HUES64 (cell line): ENCODE results near the gene TARBP2.

ENCODE experiments used
- H3K27ac ChIP-seq: 2 replicates; pipeline ENCODE4 v1.7.0; 2013; ENCODE audit warnings: low read depth, low read length, inconsistent platforms
- H3K27me3 ChIP-seq: 2 replicates; pipeline ENCODE4 v1.6.1; 2013; ENCODE audit warnings: mild to moderate bottlenecking, low read length; ENCODE audit not compliant: insufficient read depth
- H3K36me3 ChIP-seq: 2 replicates; pipeline ENCODE4 v1.6.1; 2013; ENCODE audit warnings: mild to moderate bottlenecking, low read length; ENCODE audit not compliant: insufficient read depth
- H3K4me1 ChIP-seq: 2 replicates; pipeline ENCODE4 v1.6.1; 2013; ENCODE audit warnings: mild to moderate bottlenecking, low read length, moderate library complexity; ENCODE audit not compliant: insufficient read depth
- H3K4me3 ChIP-seq: 2 replicates; pipeline ENCODE4 v1.5.1; 2013; ENCODE audit warnings: mild to moderate bottlenecking, low read length, moderate library complexity
- H3K9ac ChIP-seq: 2 replicates; pipeline ENCODE4 v1.6.1; 2013; ENCODE audit warnings: mild to moderate bottlenecking, low read depth, low read length
- H3K9me3 ChIP-seq: 2 replicates; pipeline ENCODE4 v1.6.1; 2013; ENCODE audit warnings: low read depth, low read length; ENCODE audit not compliant: insufficient read depth
- whole genome bisulfite sequencing: fragments of 150-250, 120-280 bp; methylation state at CpG from one replicate; pipeline ENCODE4 v1.1.7; 2013; ENCODE audit warnings: missing lambda C conversion rate; 5-methylcytosine and 5-hydroxymethylcytosine counted together

The TARBP2 gene

DNA sequence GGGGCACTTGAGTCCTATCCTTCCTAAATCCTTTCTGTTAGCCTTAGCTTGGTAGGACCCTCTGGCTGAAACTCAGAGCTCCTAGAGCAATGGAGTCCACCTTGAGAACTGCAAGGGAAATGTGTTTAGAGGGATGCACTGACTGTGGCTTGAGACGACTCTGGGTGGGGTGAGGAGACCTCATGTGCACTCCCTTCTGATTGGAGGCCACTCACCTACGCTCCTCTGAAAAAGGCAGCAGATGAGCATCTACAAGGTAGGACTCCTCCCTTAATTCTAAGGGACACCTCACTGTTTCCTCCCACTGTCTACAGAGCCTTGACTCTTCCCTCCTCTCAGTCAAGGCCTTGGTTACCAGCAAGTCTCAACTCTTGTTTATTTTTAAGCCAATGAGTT is 2.9 kb upstream of the TARBP2 start:
- WGBS, result 64% methylated on average over 2 of the region's 2 CpGs
- H3K27ac ChIP-seq, result peak overlapping the region; percentile 53; the same call in 1 of the 2 replicates
- 0 out of 2 replicates have a peak, but pooled peaks cover under 1% of the 10 kb centered on the region for H3K36me3 ChIP-seq
- no peaks in the 10 kb centered on the region for H3K9me3 ChIP-seq
- no peak overlapping the region for H3K9ac ChIP-seq
- no peaks in the 10 kb centered on the region for H3K27me3 ChIP-seq
- H3K4me1 ChIP-seq, result peaks cover 46% of the 10 kb centered on the region
- peak overlapping the region; percentile 70 for H3K4me3 ChIP-seq

DNA sequence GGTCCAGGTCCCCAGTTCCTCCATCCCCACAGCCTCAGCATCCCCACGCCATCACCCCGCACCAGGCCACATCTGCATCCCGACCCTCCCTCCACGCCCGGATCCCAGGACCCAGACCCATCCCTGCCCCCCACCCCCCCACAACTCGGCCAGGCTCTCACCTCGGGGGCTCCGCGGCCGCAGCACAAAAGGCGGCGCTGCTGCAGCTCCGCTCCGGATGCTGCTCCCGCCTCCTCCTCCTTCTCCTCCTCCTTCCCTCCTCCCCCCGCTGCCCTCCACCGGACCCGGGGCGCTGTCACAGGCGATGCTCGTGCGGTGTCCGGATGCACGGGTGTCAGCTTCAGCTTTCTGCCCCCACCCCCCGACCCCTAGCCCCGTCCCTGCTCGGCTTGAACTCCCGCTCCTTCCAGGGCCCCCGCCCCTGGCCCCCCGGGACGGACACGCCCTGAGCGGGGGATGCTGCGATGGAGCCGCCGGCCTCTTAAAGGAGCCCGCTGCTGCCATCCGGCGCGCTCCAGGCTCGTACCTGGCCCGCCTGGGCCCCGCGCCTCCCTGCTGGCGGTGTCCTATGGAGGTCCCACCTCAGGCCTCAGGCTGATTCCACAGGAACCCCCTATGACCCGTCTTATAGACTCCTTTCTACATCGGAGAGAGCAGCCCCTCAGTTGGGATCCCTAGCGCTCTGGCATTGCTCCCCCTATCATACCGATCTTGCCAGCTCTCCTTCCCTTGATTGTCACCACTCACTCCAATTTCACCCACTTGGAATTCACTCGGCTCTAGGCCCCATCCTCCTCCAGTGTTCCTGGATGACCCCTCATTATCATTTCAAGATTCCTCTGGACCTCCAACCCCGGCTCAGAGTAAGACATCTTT is 1.6 kb upstream of the TARBP2 start, which contains the start of gene MAP3K12:
Gene MAP3K12, minus strand, starts transcription at position 193 of the 876 bp plus-strand sequence. CDS start 12,067 bp downstream, outside the sequence.
- peaks cover 13% of the 10 kb centered on the region for H3K36me3 ChIP-seq
- under 1% methylated on average over 51 of the region's 51 CpGs for WGBS
- no peaks in the 10 kb centered on the region for H3K27me3 ChIP-seq
- peak within 1 kb of the TSS; percentile 70 for H3K4me3 ChIP-seq
- H3K27ac ChIP-seq, result peak within 1 kb of the TSS; percentile 79; the same call in 1 of the 2 replicates
- H3K4me1 ChIP-seq, result peaks cover 34% of the 10 kb centered on the region
- no peaks in the 10 kb centered on the region for H3K9me3 ChIP-seq
- H3K9ac ChIP-seq, result peak within 1 kb of the TSS; percentile 72

DNA sequence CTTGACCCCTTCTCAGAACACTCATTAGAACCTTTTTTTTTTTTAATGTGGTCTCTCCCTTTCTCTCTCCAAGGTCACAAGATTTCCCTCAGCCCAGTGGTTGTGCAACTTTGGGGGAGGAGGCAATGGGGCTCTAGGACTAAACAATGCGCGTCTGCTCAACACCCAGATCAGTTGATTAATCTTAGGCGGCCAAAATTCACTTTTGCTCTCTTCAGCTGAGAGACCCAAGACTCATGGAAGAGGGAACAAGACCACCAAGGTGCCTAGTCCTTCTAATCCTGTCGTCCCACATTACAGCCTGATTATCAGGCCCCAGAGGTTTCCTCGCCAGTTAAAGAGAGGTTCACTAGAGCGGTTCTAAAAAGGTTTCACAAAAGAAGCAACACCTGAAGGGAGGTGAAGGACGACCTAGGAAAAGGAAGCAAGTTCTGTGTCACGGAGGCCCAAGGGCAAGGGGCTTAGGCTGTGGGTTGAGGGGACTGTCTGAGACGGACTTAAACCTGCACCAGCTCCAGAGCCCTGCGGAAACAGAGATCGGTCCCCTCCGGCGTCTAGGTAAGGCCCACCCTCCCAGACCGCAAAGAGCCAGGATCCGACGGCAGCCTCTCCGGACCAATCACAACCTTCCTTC is 824 bp upstream of the TARBP2 start:
- Histone ChIP-seq H3K4me1 (peaks cover 33% of the 10 kb centered on the region), H3K27me3 (no peaks in the 10 kb centered on the region), H3K4me3 (peak overlapping the region; percentile 70), H3K36me3 (peaks cover 20% of the 10 kb centered on the region), H3K9ac (peak overlapping the region; percentile 59), H3K9me3 (no peaks in the 10 kb centered on the region), H3K27ac (peak overlapping the region; percentile 79; the same call in 1 of the 2 replicates)
- whole genome bisulfite sequencing, result 10% methylated on average over 17 of the region's 17 CpGs

DNA sequence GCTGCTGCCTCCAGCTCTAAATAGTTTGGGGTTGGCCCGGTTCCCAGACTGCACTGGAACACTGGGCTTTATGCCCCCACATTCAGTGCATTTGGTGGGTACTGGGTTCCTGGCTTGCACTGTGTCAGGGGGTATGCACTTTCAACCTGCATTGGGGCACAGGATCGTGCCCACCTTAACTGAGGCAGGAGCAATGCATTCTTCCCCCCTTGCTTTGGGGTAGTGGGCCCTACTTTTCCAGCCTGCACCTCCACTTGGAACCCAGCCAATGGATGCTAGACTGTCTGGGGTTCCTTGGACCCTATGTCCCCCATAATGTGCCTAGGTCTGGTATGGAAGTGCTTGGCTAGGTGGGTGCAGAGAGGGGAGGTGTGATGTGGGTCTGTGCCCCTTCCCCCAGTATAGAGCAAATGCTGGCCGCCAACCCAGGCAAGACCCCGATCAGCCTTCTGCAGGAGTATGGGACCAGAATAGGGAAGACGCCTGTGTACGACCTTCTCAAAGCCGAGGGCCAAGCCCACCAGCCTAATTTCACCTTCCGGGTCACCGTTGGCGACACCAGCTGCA is 615 bp downstream of the TARBP2 start:
- H3K4me1 ChIP-seq, result peaks cover 24% of the 10 kb centered on the region
- 79% methylated on average over 10 of the region's 10 CpGs for WGBS
- H3K36me3 ChIP-seq, result peaks cover 34% of the 10 kb centered on the region
- no peaks in the 10 kb centered on the region for H3K27me3 ChIP-seq
- H3K27ac ChIP-seq, result peak overlapping the region; percentile 92
- no peaks in the 10 kb centered on the region for H3K9me3 ChIP-seq
- peak overlapping the region; percentile 70 for H3K4me3 ChIP-seq
- peak overlapping the region; percentile 92 for H3K9ac ChIP-seq

DNA sequence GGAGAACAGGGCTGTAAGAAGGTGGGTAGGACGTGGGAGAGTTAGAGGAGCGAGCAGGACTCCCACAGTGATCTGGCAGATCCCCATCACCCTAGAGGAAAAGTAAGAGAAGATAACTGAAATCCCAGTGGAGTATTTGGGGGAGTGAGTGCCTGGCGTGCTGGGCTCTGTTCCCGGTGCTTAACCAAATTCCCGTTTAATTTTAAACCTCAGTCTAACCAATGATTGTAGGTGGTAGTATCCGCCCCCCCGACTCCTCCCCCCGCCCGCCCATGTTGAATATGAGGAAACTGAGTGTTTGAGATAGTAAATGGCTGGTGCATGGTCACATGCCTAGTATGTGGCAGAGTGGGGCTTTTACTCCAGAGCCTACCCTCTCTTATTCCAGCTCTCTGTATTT is 1.2 kb downstream of the TARBP2 start:
- no peaks in the 10 kb centered on the region for H3K27me3 ChIP-seq
- H3K9ac ChIP-seq, result no peak overlapping the region; the same call in 1 of the 2 replicates
- WGBS, result 95% methylated on average over 7 of the region's 9 CpGs
- H3K4me3 ChIP-seq, result no peak overlapping the region
- no peak overlapping the region for H3K27ac ChIP-seq
- H3K36me3 ChIP-seq, result peaks cover 40% of the 10 kb centered on the region
- H3K9me3 ChIP-seq, result no peaks in the 10 kb centered on the region
- H3K4me1 ChIP-seq, result peaks cover 23% of the 10 kb centered on the region

DNA sequence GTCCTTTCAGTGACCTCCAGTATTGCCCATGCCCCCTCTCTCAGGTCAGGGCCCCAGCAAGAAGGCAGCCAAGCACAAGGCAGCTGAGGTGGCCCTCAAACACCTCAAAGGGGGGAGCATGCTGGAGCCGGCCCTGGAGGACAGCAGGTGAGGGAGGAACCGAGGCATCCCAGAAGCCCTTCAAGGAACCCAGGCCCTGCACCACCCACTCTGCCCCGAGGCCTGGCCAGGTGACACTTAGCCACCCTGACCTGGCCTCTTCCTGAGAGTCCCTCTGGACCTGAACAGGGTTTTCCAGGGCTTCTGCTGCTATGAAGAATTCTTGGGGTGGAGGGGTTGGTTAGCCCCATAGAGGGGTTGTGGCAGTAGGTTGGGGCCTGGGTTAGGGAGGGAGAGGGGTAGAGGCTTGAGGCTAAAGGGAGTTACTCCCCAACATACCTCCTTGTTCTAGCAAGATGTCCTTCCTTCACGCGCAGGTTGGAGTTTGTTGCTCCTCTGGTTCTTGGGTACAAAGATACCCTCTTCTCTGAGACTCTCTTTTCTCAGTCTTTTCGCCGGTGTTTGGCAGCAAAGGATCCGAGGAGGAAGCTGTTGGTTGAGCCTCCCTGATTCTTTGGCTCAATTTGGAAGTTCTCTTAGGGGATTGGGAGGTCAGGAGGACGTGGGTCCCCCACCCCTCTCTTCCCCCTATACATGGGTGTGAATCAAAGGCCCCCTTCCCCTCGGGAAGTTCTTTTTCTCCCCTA is 2.1 kb downstream of the TARBP2 start:
- Histone ChIP-seq H3K9ac (no peak overlapping the region), H3K27me3 (no peaks in the 10 kb centered on the region), H3K4me1 (peaks cover 17% of the 10 kb centered on the region), H3K4me3 (no peak overlapping the region), H3K9me3 (no peaks in the 10 kb centered on the region), H3K27ac (no peak overlapping the region), H3K36me3 (peaks cover 42% of the 10 kb centered on the region)
- WGBS, result 90% methylated on average over 7 of the region's 10 CpGs

DNA sequence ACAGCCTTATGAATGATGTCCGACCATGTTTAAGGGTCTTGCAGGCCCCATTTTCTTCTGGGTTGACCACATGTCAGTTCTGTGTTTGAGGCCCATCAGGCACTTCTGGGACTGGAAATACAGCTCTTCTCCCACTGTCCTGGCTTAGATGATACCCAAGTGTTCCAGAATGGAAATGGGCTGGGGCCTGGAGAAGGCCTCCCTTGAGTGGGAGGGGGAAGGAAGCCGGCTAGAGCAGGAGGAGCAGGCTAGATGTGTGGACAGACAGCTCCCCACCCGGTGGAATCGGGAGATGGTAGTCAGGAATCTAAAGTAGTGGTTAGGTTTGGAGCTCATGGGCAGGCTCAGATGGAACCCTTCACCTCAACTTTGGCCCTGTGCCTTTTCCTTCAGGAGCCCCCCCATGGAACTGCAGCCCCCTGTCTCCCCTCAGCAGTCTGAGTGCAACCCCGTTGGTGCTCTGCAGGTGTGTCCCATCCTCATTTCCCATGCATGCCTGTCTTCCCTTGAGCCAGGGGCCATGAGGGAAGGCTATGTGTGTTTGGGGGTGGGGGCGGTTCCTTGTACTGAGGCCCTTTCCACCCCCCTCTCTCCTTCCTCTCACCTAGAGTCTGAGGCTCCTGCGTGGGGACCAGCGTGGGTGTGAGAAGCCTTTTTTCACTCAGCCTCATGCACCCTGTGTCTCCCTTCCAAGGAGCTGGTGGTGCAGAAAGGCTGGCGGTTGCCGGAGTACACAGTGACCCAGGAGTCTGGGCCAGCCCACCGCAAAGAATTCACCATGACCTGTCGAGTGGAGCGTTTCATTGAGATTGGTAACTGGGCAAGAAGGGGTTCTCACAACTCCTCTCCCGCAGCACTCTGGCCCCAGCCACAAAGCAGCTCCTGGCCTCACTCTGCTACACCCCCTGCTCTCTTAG is 3.2 kb downstream of the TARBP2 start:
- WGBS, result 95% methylated on average over 13 of the region's 14 CpGs
- no peak overlapping the region for H3K4me3 ChIP-seq
- H3K27me3 ChIP-seq, result no peaks in the 10 kb centered on the region
- H3K4me1 ChIP-seq, result peaks cover 13% of the 10 kb centered on the region
- H3K27ac ChIP-seq, result no peak overlapping the region
- H3K36me3 ChIP-seq, result peaks cover 42% of the 10 kb centered on the region
- no peaks in the 10 kb centered on the region for H3K9me3 ChIP-seq
- H3K9ac ChIP-seq, result no peak overlapping the region

DNA sequence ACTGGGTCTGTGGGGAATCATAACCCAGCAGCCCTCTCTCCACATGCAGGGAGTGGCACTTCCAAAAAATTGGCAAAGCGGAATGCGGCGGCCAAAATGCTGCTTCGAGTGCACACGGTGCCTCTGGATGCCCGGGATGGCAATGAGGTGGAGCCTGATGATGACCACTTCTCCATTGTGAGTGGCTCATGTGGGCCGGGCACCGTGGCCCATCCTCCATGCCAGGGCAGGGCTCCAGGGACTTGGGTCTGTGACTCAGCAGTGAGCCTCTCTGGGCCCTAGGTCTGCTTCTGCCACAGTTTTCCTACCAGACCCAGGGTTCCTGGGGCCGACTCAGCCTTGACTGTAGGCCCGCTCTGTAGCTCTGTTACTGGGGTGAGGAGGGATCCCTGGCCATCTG is 4.0 kb downstream of the TARBP2 start:
- 97% methylated on average over 10 of the region's 10 CpGs for WGBS
- H3K4me1 ChIP-seq, result peaks cover 8% of the 10 kb centered on the region
- no peak overlapping the region for H3K9ac ChIP-seq
- H3K4me3 ChIP-seq, result no peak overlapping the region
- H3K27ac ChIP-seq, result no peak overlapping the region
- H3K27me3 ChIP-seq, result no peaks in the 10 kb centered on the region
- no peaks in the 10 kb centered on the region for H3K9me3 ChIP-seq
- peaks cover 42% of the 10 kb centered on the region for H3K36me3 ChIP-seq

DNA sequence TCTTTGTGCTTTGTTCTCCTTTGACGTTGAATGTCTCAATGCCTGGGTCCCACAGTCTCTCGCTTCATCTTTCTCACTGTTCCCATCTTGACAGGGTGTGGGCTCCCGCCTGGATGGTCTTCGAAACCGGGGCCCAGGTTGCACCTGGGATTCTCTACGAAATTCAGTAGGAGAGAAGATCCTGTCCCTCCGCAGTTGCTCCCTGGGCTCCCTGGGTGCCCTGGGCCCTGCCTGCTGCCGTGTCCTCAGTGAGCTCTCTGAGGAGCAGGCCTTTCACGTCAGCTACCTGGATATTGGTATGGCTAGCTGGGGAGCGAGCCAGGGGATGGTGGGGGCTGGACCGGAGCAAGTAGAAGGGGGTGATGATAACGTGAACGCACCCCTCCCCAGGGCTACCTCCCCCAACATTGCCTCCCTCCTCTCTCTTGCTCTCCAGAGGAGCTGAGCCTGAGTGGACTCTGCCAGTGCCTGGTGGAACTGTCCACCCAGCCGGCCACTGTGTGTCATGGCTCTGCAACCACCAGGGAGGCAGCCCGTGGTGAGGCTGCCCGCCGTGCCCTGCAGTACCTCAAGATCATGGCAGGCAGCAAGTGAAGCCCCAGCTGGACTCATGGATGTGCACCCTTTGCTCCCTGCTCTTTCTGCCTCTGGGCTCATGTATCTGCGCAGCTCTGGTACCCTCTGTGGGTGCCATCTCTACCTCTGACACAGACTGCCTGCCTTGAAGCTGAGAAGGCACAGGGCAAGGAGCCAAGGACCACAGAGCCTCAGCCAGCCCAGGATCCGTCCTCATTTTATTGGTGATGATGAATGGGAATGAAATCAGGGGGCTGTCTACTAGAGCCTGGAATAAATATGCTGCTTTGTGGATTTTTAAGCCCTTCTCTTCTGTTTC is 4.7 kb downstream of the TARBP2 start:
- Histone ChIP-seq H3K27ac (no peak overlapping the region), H3K9me3 (no peaks in the 10 kb centered on the region), H3K27me3 (no peaks in the 10 kb centered on the region), H3K4me1 (peaks cover 5% of the 10 kb centered on the region; the same call in 1 of the 2 replicates), H3K9ac (no peak overlapping the region), H3K36me3 (peaks cover 42% of the 10 kb centered on the region), H3K4me3 (no peak overlapping the region)
- WGBS, result 95% methylated on average over 19 of the region's 19 CpGs
